T-cell (primary cell): ENCODE data around the gene C8A. TPM values are rescaled to one million over a fixed set of nuclear protein-coding genes. Genes with fewer than 3 reads are reported as not detected.

Experiments used
- ATAC-seq, 4 experiments: fragments of 200-7000 bp in 3 of 4; fragments of 150-1000 bp in 1 of 4; cut with Tn5 transposase; replicated peaks in 1 of 4; 1 replicate in 3 of 4; 2 replicates in 1 of 4; pipeline ENCODE4 v1.10.0; 2021; ENCODE audit warnings: moderate library complexity in 3 of 4, mild to moderate bottlenecking in 2 of 4, moderate number of reproducible peaks in 1 of 4
- CTCF ChIA-PET, 2 donors: fragments of 300-600 bp; sonication (Branson Sonifier 250); formaldehyde crosslinking; loops; one replicate each; lab custom pipeline; 2022; ENCODE audit warnings: antibody characterized with exemption in 2 of 2; lab: Charles Lee
- POLR2A ChIA-PET, 2 donors: fragments of 300-600 bp; sonication (Branson Sonifier 250); formaldehyde crosslinking; loops; one replicate each; lab custom pipeline; 2022; ENCODE audit warnings: antibody characterized with exemption in 2 of 2; lab: Charles Lee
- DNase-seq, 35 experiments: peaks; one replicate each; pipeline versions ENCODE4 v3.0.0 to v3.0.0-alpha.2; 2013 to 2023
- H3K27ac ChIP-seq: one replicate; pipeline ENCODE4 v1.5.1; 2013; ENCODE audit warnings: low read length
- H3K27me3 ChIP-seq, 2 experiments: replicated peaks in 1 of 2; 1 replicate in 1 of 2; 2 replicates in 1 of 2; pipeline versions ENCODE4 v1.6.1 to v1.7.0; 2013; ENCODE audit warnings: low read length in 1 of 2, mixed read lengths in 1 of 2; ENCODE audit not compliant: control insufficient read depth in 2 of 2, insufficient read depth in 2 of 2; ENCODE audit errors: extremely low read depth in 1 of 2
- H3K36me3 ChIP-seq, 2 donors: 1 replicate in 1 of 2; 2 replicates in 1 of 2; pipeline versions ENCODE4 v1.6.1 to v1.7.0; 2013; ENCODE audit warnings: low read length in 1 of 2; ENCODE audit not compliant: control insufficient read depth in 2 of 2, insufficient read depth in 1 of 2; ENCODE audit errors: extremely low read depth in 1 of 2
- H3K4me1 ChIP-seq, 2 experiments: 1 replicate in 1 of 2; 2 replicates in 1 of 2; pipeline versions ENCODE4 v1.6.1 to v1.7.0; 2013; ENCODE audit warnings: low read length in 2 of 2, mixed read lengths in 1 of 2; ENCODE audit not compliant: insufficient read depth in 2 of 2, control insufficient read depth in 1 of 2; ENCODE audit errors: extremely low read depth in 1 of 2
- H3K4me3 ChIP-seq, 2 donors: 1 replicate in 1 of 2; 2 replicates in 1 of 2; pipeline versions ENCODE4 v1.5.1 to v1.7.0; 2013; ENCODE audit warnings: mild to moderate bottlenecking in 2 of 2, low read length in 1 of 2, moderate library complexity in 1 of 2; ENCODE audit not compliant: control insufficient read depth in 1 of 2; ENCODE audit errors: extremely low read depth in 1 of 2
- H3K9me3 ChIP-seq: 2 replicates; pipeline ENCODE4 v1.7.0; 2013
- H3K27ac Mint-ChIP-seq, 2 donors: one replicate each; pipeline ENCODE4 v1.8.0; 2020 to 2021; ENCODE audit warnings: mild to moderate bottlenecking in 2 of 2, mixed read lengths in 2 of 2
- H3K27me3 Mint-ChIP-seq, 2 donors: one replicate each; pipeline ENCODE4 v1.8.0; 2021 to 2022; ENCODE audit warnings: mixed read lengths in 2 of 2
- H3K36me3 Mint-ChIP-seq: one replicate; pipeline ENCODE4 v1.8.0; 2021; ENCODE audit warnings: mixed read lengths
- H3K4me1 Mint-ChIP-seq, 3 donors: one replicate each; pipeline ENCODE4 v1.8.0; 2020 to 2022; ENCODE audit warnings: mixed read lengths in 3 of 3, mild to moderate bottlenecking in 1 of 3
- H3K4me3 Mint-ChIP-seq, 3 donors: one replicate each; pipeline ENCODE4 v1.8.0; 2020 to 2022; ENCODE audit warnings: mild to moderate bottlenecking in 3 of 3, mixed read lengths in 3 of 3, moderate library complexity in 3 of 3
- H3K9me3 Mint-ChIP-seq, 3 donors: one replicate each; pipeline ENCODE4 v1.8.0; 2020 to 2022; ENCODE audit warnings: mixed read lengths in 3 of 3
- WGBS: methylation state at CpG from one replicate; pipeline ENCODE4 v1.1.5; 2013; ENCODE audit warnings: missing lambda C conversion rate; ENCODE audit not compliant: insufficient coverage; 5-methylcytosine and 5-hydroxymethylcytosine counted together
- total RNA-seq, 35 experiments: library from RNA in 6 of 35; stranded (reverse) in 6 of 35; fragments of 120-200 nt in 1 of 35; gene quantifications; one replicate each; pipeline versions ENCODE4 v1.2.1 to v1.2.4 and lab custom pipeline; 2013 to 2026

C8A gene
- total RNA-seq, 5 donors from 2014 or later (not counting 1 experiment from before 2014, with no cell fraction given): 0.12 TPM; not detected in 4

- Mint-ChIP-seq H3K4me3 (no peak overlapping the region), H3K9me3 (no peaks in the 10 kb centered on the region), H3K4me1 (no peaks in the 10 kb centered on the region), H3K27ac (no peak overlapping the region), H3K27me3 (peaks cover 5% of the 10 kb centered on the region in 2 donors), H3K36me3 (no peaks in the 10 kb centered on the region)
- Histone ChIP-seq H3K36me3 (no peaks in the 10 kb centered on the region), H3K9me3 (no peaks in the 10 kb centered on the region), H3K4me1 (no peaks in the 10 kb centered on the region), H3K27me3 (no peaks in the 10 kb centered on the region), H3K27ac (no peak overlapping the region), H3K4me3 (no peak overlapping the region)
- ChIA-PET POLR2A (no interaction called here), CTCF (no interaction called here)
- WGBS: 100% methylated on average over 3 of the region's 7 CpGs
- ATAC-seq (no peak), DNase-seq (no peak)
These were observed 56.7 kb downstream of the C8A start for GRCh38 chr1:56911098-56911938.

GRCh38 chr1:56912325-56912724 lies 57.7 kb downstream of the C8A start:
- H3K4me3 ChIP-seq: no peak overlapping the region
- ChIA-PET CTCF (no interaction called here), POLR2A (no interaction called here)
- no peak overlapping the region for H3K27ac Mint-ChIP-seq
- H3K4me3 Mint-ChIP-seq: no peak overlapping the region
- no peaks in the 10 kb centered on the region for H3K36me3 Mint-ChIP-seq
- H3K4me1 Mint-ChIP-seq: no peaks in the 10 kb centered on the region
- peaks cover 5 to 7% of the 10 kb centered on the region in 2 donors for H3K27me3 Mint-ChIP-seq
- H3K9me3 ChIP-seq: no peaks in the 10 kb centered on the region
- DNase-seq: no peak
- no peak overlapping the region for H3K27ac ChIP-seq
- WGBS: 69% methylated on average over 10 of the region's 12 CpGs
- no peaks in the 10 kb centered on the region for H3K4me1 ChIP-seq
- no peaks in the 10 kb centered on the region for H3K36me3 ChIP-seq
- no peaks in the 10 kb centered on the region for H3K27me3 ChIP-seq
- no peaks in the 10 kb centered on the region for H3K9me3 Mint-ChIP-seq
- ATAC-seq: no peak

DNA sequence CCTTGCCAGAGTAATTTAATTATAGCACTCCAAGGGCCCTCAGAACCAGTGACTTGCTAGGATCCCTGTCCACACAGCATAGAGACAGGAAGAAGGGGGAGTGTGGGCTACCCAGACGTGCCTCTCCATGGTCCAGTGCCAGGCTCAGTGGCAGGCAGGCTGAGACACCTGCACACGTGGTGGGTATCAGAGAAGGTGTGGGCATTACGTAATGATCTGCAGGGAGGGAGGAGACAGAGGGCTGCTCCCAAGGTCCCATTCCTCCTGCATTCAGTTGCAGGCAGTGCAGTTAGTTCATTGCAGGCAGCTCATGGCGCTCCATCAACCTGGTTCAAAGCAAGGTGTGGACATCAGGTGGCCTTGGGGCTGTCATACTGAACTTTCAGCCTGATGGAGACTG lies 61.4 kb downstream of the C8A start:
- no peak overlapping the region for H3K27ac Mint-ChIP-seq
- peaks cover 3 to 5% of the 10 kb centered on the region in 2 donors for H3K27me3 Mint-ChIP-seq
- H3K9me3 Mint-ChIP-seq: no peaks in the 10 kb centered on the region
- H3K27ac ChIP-seq: no peak overlapping the region
- no peaks in the 10 kb centered on the region for H3K36me3 Mint-ChIP-seq
- H3K4me3 Mint-ChIP-seq: no peak overlapping the region
- no peaks in the 10 kb centered on the region for H3K4me1 Mint-ChIP-seq
- no peaks in the 10 kb centered on the region for H3K4me1 ChIP-seq
- no peaks in the 10 kb centered on the region for H3K9me3 ChIP-seq
- H3K4me3 ChIP-seq: no peak overlapping the region
- H3K27me3 ChIP-seq: no peaks in the 10 kb centered on the region
- CTCF ChIA-PET: no interaction called here
- H3K36me3 ChIP-seq: no peaks in the 10 kb centered on the region
- DNase-seq: no peak
- 44% methylated on average over 4 of the region's 4 CpGs for WGBS
- POLR2A ChIA-PET: no interaction called here
- ATAC-seq: no peak

GRCh38 chr1:56916630-56917029 lies 62.0 kb downstream of the C8A start:
- Histone ChIP-seq H3K4me1 (no peaks in the 10 kb centered on the region), H3K36me3 (no peaks in the 10 kb centered on the region), H3K27me3 (no peaks in the 10 kb centered on the region), H3K9me3 (no peaks in the 10 kb centered on the region), H3K27ac (no peak overlapping the region), H3K4me3 (no peak overlapping the region)
- Mint-ChIP-seq H3K36me3 (no peaks in the 10 kb centered on the region), H3K27ac (no peak overlapping the region), H3K4me3 (no peak overlapping the region), H3K4me1 (no peaks in the 10 kb centered on the region), H3K27me3 (peaks cover 3 to 5% of the 10 kb centered on the region in 2 donors), H3K9me3 (no peaks in the 10 kb centered on the region)
- DNase-seq (no peak), ATAC-seq (no peak)
- CTCF ChIA-PET: no interaction called here
- POLR2A ChIA-PET: no interaction called here
- 79% methylated on average over 2 of the region's 3 CpGs for WGBS

GRCh38 chr1:56917356-56917755 lies 62.8 kb downstream of the C8A start:
- H3K27ac ChIP-seq: no peak overlapping the region
- POLR2A ChIA-PET: no interaction called here

DNA sequence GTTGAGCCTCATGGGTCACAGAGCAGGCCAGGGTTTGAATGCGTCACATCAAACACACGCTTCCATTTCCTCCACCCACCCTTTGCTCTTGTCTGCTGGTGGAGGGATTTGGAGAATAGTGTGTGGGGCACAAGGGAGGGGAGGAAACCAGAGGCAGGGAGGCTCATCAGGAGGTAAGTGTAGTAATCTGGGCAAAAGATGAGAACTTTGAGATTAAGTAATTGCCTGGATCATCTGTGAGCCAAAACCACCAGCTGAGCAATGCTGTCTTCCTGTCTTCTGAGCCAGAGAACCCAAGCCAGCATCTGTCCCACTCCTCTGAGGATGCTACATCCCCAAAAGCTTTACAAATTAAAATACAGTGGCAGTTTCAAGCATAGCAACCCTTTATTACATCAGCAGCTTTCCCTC lies 66.0 kb downstream of the C8A start:
- no peaks in the 10 kb centered on the region for H3K36me3 Mint-ChIP-seq
- ATAC-seq (no peak), DNase-seq (no peak)
- H3K4me3 Mint-ChIP-seq: no peak overlapping the region
- Histone ChIP-seq H3K27me3 (no peaks in the 10 kb centered on the region), H3K9me3 (no peaks in the 10 kb centered on the region), H3K36me3 (no peaks in the 10 kb centered on the region), H3K4me1 (no peaks in the 10 kb centered on the region), H3K27ac (no peak overlapping the region), H3K4me3 (no peak overlapping the region)
- peaks cover 0 to 3% (median 0%) of the 10 kb centered on the region in 3 donors for H3K9me3 Mint-ChIP-seq
- ChIA-PET POLR2A (no interaction called here), CTCF (no interaction called here)
- peaks cover 4 to 8% of the 10 kb centered on the region in 2 donors for H3K27me3 Mint-ChIP-seq
- no peaks in the 10 kb centered on the region for H3K4me1 Mint-ChIP-seq
- WGBS: no CpG with 5 or more reads among the region's 2 CpGs
- no peak overlapping the region for H3K27ac Mint-ChIP-seq

More at GRCh38 chr1:56917356-56917755, 62.8 kb downstream of the C8A start:
- ATAC-seq (no peak), DNase-seq (no peak)
- H3K4me1 Mint-ChIP-seq: no peaks in the 10 kb centered on the region
- no peak overlapping the region for H3K27ac Mint-ChIP-seq
- 100% methylated on average over 2 of the region's 5 CpGs for WGBS
- no peak overlapping the region for H3K4me3 Mint-ChIP-seq
- no peaks in the 10 kb centered on the region for H3K9me3 ChIP-seq
- no peaks in the 10 kb centered on the region for H3K27me3 ChIP-seq
- H3K4me1 ChIP-seq: no peaks in the 10 kb centered on the region
- CTCF ChIA-PET: no interaction called here
- no peaks in the 10 kb centered on the region for H3K36me3 ChIP-seq
- H3K36me3 Mint-ChIP-seq: no peaks in the 10 kb centered on the region
- peaks cover 3 to 4% of the 10 kb centered on the region in 2 donors for H3K27me3 Mint-ChIP-seq
- no peak overlapping the region for H3K4me3 ChIP-seq
- no peaks in the 10 kb centered on the region for H3K9me3 Mint-ChIP-seq
